Endothelial cell of umbilical vein (primary cell): ENCODE data around the gene RTN4R.
"Not testable (repeated sequence)": the region's sequence is repeated elsewhere in the genome, so short reads cannot be mapped to it uniquely, and the experiment has no call there.

ENCODE experiments used
- EZH2 ChIP-seq: IDR thresholded peaks from 2 replicates; pipeline ENCODE4 v1.6.1; 2012; ENCODE audit warnings: borderline replicate concordance, low read depth, mild to moderate bottlenecking, moderate library complexity, low read length, inconsistent platforms; ENCODE audit not compliant: severe bottlenecking
- POLR2A ChIP-seq: IDR thresholded peaks from 2 replicates; pipeline ENCODE4 v1.6.1; 2012; ENCODE audit warnings: low read depth, mild to moderate bottlenecking, control low read depth, low read length
- POLR2AphosphoS5 ChIP-seq: IDR thresholded peaks from 2 replicates; pipeline ENCODE4 v1.6.1; 2012; ENCODE audit warnings: low read depth, mild to moderate bottlenecking, control low read depth, low read length, moderate library complexity; ENCODE audit not compliant: insufficient read depth
- TF ChIP-seq, protein P1 (sequence below), 2 donors: IDR thresholded peaks; 1 replicate in 1 of 2; 2 replicates in 1 of 2; pipeline ENCODE4 v1.5.1; 2011; ENCODE audit warnings: low read length in 2 of 2, mild to moderate bottlenecking in 2 of 2, moderate library complexity in 2 of 2, control low read depth in 1 of 2, inconsistent platforms in 1 of 2, low read depth in 1 of 2; ENCODE audit not compliant: insufficient read depth in 1 of 2; ENCODE audit errors: extremely low read depth in 1 of 2

DNA sequence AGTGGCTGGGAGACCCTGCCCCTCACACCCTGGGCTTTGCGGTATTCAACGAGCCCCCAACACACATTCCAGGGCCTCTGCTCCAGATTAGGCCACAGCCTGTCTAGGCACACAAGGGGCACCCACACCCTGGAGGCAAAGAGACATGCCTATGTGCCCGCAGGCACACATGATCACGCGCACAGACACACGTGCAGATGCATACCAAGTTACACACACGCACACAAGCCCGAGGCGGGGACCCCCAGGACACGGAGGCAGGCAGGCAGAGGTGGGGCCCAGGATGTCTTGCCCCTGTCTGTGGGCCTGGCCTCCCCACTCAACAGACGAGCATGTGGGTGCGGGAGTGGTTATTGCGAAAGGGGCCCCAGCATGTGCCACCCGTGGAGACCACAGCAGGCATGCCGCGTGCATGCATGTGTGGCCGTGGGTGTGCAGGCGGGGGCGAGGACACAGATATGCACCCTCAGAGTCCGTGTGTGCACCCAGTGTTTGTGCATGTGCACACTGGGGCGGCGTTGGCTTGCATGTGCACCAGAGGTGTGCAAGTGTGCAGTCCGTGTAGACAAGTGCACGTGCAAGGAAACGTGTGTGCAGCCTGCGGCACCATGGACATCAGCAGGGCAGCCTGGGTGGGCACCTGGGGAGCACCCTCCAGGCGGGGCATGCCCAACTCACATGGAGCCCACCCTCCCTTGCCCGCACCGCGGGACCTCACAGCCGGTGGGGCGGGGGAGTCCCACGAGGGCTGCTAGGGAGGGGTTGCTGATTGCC is 1.3 kb downstream of the RTN4R start:
- TF ChIP-seq, protein P1, sequence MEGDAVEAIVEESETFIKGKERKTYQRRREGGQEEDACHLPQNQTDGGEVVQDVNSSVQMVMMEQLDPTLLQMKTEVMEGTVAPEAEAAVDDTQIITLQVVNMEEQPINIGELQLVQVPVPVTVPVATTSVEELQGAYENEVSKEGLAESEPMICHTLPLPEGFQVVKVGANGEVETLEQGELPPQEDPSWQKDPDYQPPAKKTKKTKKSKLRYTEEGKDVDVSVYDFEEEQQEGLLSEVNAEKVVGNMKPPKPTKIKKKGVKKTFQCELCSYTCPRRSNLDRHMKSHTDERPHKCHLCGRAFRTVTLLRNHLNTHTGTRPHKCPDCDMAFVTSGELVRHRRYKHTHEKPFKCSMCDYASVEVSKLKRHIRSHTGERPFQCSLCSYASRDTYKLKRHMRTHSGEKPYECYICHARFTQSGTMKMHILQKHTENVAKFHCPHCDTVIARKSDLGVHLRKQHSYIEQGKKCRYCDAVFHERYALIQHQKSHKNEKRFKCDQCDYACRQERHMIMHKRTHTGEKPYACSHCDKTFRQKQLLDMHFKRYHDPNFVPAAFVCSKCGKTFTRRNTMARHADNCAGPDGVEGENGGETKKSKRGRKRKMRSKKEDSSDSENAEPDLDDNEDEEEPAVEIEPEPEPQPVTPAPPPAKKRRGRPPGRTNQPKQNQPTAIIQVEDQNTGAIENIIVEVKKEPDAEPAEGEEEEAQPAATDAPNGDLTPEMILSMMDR (IDR thresholded peaks at IDR 0.05; ENCODE audit: extremely low read depth in 1 of 2, insufficient read depth in 1 of 2, low read depth in 1 of 2, low read length in 2 of 2), result not testable (repeated sequence)
- TF ChIP-seq POLR2A, POLR2AphosphoS5, EZH2: not testable (repeated sequence)
